Astrocyte (in vitro differentiated cells and primary cell): ENCODE measurements around the gene ACSBG1. TPM values are rescaled to one million over a fixed set of nuclear protein-coding genes. Genes with fewer than 3 reads are reported as not detected.

Source experiments
- DNase-seq: peaks from one replicate; pipeline ENCODE4 v3.0.0-alpha.2; 2010; ENCODE audit warnings: low read depth
- FAIRE-seq: peaks from 2 replicates; lab custom pipeline; 2011; peaks lifted over from hg19 to GRCh38; lab: Jason Lieb, UNC
- H2AFZ ChIP-seq: 2 replicates; pipeline ENCODE4 v1.6.0; 2012; ENCODE audit warnings: low read depth, low read length, inconsistent platforms
- H3K27ac ChIP-seq: 2 replicates; pipeline ENCODE4 v1.5.1; 2011; ENCODE audit warnings: low read depth, low read length, inconsistent platforms
- H3K27me3 ChIP-seq: 2 replicates; pipeline ENCODE4 v1.6.0; 2011; ENCODE audit warnings: low read length, inconsistent platforms; ENCODE audit not compliant: insufficient read depth
- H3K36me3 ChIP-seq: 2 replicates; pipeline ENCODE4 v1.5.1; 2011; ENCODE audit warnings: low read length, inconsistent platforms; ENCODE audit not compliant: insufficient read depth
- H3K4me1 ChIP-seq: 2 replicates; pipeline ENCODE4 v1.5.1; 2011; ENCODE audit warnings: low read length, inconsistent platforms; ENCODE audit not compliant: insufficient read depth
- H3K4me2 ChIP-seq: 2 replicates; pipeline ENCODE4 v1.6.0; 2012; ENCODE audit warnings: low read length, inconsistent platforms
- H3K4me3 ChIP-seq: 2 replicates; pipeline ENCODE4 v1.5.1; 2011; ENCODE audit warnings: low read depth, mild to moderate bottlenecking, low read length, inconsistent platforms; ENCODE audit not compliant: insufficient read depth
- H3K79me2 ChIP-seq: 2 replicates; pipeline ENCODE4 v1.6.0; 2012; ENCODE audit warnings: mild to moderate bottlenecking, low read length, inconsistent platforms; ENCODE audit not compliant: insufficient read depth
- H3K9ac ChIP-seq: 2 replicates; pipeline ENCODE4 v1.6.0; 2012; ENCODE audit warnings: mild to moderate bottlenecking, low read length, inconsistent platforms
- H3K9me3 ChIP-seq: 2 replicates; pipeline ENCODE4 v1.5.1; 2012; ENCODE audit warnings: low read depth, mild to moderate bottlenecking, low read length, inconsistent platforms; ENCODE audit not compliant: insufficient read depth
- H4K20me1 ChIP-seq: 2 replicates; pipeline ENCODE4 v1.6.0; 2012; ENCODE audit warnings: low read length, inconsistent platforms; ENCODE audit not compliant: insufficient read depth
- H3K27ac Mint-ChIP-seq: one replicate; pipeline ENCODE4 v1.8.0; 2021; ENCODE audit warnings: mild to moderate bottlenecking, mixed read lengths; ENCODE audit not compliant: unreplicated experiment
- H3K27me3 Mint-ChIP-seq: one replicate; pipeline ENCODE4 v1.8.0; 2021; ENCODE audit warnings: low read depth, mixed read lengths; ENCODE audit not compliant: unreplicated experiment
- H3K36me3 Mint-ChIP-seq: one replicate; pipeline ENCODE4 v1.8.0; 2021; ENCODE audit warnings: low read depth, mixed read lengths; ENCODE audit not compliant: unreplicated experiment
- H3K4me1 Mint-ChIP-seq: one replicate; pipeline ENCODE4 v1.8.0; 2021; ENCODE audit warnings: low read depth, mixed read lengths; ENCODE audit not compliant: unreplicated experiment
- H3K4me3 Mint-ChIP-seq: one replicate; pipeline ENCODE4 v1.8.0; 2021; ENCODE audit warnings: mild to moderate bottlenecking, moderate library complexity, mixed read lengths; ENCODE audit not compliant: unreplicated experiment
- H3K9me3 Mint-ChIP-seq: one replicate; pipeline ENCODE4 v1.8.0; 2021; ENCODE audit warnings: mild to moderate bottlenecking, mixed read lengths; ENCODE audit not compliant: unreplicated experiment
- EZH2 ChIP-seq: IDR thresholded peaks from 2 replicates; pipeline ENCODE4 v1.6.1; 2012; ENCODE audit warnings: mild to moderate bottlenecking, low read length, inconsistent platforms; ENCODE audit not compliant: insufficient read depth
- total RNA-seq: library from RNA; stranded (reverse); gene quantifications from 2 replicates; pipeline ENCODE4 v1.2.1, GENCODE V29; 2021
- TF ChIP-seq, protein P1 (sequence below): IDR thresholded peaks from 2 replicates; pipeline ENCODE4 v1.5.1; 2011; ENCODE audit warnings: low read depth, mild to moderate bottlenecking, inconsistent platforms, low read length, moderate library complexity; ENCODE audit not compliant: insufficient read depth

The ACSBG1 gene
- total RNA-seq, 1 donor from 2014 or later = not detected

DNA sequence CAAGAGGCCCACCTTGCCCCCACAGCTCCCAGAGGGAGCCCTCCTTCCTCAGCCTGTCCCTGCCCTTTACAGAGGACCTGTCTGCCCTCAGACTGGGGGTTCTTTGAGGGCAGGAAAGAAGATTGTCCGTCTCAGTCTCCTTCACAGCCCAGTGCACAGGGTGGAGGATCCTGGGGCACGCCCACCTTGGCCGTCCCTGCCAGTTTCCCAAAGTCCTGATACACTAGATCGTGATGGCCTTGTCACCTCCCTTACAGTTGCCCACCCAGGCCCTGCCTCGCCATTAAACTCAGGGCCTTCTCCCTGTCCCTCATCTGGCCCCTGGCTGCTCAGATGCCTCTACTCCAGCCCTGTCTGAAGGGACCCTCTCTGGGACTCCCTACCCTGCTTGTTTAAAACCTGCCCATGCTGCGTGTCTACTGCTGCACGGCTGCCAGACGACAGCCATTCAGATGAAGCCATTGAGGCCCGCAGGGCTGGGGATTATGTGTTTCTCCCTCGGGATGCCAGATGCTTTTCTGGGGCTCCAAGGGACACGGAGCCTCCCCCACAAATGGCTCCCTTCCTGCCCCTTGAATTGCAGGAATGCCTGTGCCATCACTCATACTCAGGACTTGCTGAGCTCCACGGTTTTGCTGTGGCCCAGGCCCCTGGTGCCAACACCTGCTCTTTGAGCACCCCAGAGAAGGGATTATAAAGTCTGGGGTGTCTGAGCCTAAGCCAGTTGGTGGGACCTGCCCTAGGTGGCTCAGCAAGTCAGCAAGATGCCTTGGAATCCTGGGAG, 27.8 kb downstream of the ACSBG1 start:
- FAIRE-seq (no peak), DNase-seq (peak; percentile 26)
- Histone ChIP-seq H3K36me3 (no peaks in the 10 kb centered on the region), H3K9ac (no peak overlapping the region), H3K4me3 (no peak overlapping the region), H2AFZ (peak overlapping the region; percentile 27), H3K4me1 (peaks cover 11% of the 10 kb centered on the region), H3K4me2 (peak overlapping the region; percentile 46), H3K9me3 (no peaks in the 10 kb centered on the region), H3K27me3 (peaks cover 8% of the 10 kb centered on the region), H3K27ac (no peak overlapping the region), H3K79me2 (no peaks in the 10 kb centered on the region), H4K20me1 (no peaks in the 10 kb centered on the region)
- Mint-ChIP-seq H3K4me1 (peaks cover 10% of the 10 kb centered on the region), H3K27ac (no peak overlapping the region), H3K36me3 (no peaks in the 10 kb centered on the region), H3K4me3 (no peak overlapping the region), H3K9me3 (no peaks in the 10 kb centered on the region), H3K27me3 (peaks cover 19% of the 10 kb centered on the region)
- no peak for TF ChIP-seq EZH2
- TF ChIP-seq, protein P1, sequence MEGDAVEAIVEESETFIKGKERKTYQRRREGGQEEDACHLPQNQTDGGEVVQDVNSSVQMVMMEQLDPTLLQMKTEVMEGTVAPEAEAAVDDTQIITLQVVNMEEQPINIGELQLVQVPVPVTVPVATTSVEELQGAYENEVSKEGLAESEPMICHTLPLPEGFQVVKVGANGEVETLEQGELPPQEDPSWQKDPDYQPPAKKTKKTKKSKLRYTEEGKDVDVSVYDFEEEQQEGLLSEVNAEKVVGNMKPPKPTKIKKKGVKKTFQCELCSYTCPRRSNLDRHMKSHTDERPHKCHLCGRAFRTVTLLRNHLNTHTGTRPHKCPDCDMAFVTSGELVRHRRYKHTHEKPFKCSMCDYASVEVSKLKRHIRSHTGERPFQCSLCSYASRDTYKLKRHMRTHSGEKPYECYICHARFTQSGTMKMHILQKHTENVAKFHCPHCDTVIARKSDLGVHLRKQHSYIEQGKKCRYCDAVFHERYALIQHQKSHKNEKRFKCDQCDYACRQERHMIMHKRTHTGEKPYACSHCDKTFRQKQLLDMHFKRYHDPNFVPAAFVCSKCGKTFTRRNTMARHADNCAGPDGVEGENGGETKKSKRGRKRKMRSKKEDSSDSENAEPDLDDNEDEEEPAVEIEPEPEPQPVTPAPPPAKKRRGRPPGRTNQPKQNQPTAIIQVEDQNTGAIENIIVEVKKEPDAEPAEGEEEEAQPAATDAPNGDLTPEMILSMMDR = no peak

- peaks cover 24% of the 10 kb centered on the region for H3K27me3 Mint-ChIP-seq
Measured at GRCh38 chr15:78205856-78206255, 28.5 kb downstream of the ACSBG1 start.

More at GRCh38 chr15:78205856-78206255, 28.5 kb downstream of the ACSBG1 start:
- no peaks in the 10 kb centered on the region for H3K79me2 ChIP-seq
- DNase-seq (no peak), FAIRE-seq (no peak)
- no peak overlapping the region for H3K4me3 ChIP-seq
- TF ChIP-seq, protein P1 = no peak
- TF ChIP-seq EZH2 = no peak
- no peaks in the 10 kb centered on the region for H3K9me3 ChIP-seq
- H4K20me1 ChIP-seq = no peaks in the 10 kb centered on the region
- Mint-ChIP-seq H3K36me3 (no peaks in the 10 kb centered on the region), H3K9me3 (no peaks in the 10 kb centered on the region), H3K4me3 (no peak overlapping the region), H3K27ac (no peak overlapping the region), H3K4me1 (peaks cover 10% of the 10 kb centered on the region)
- no peak overlapping the region for H3K9ac ChIP-seq
- no peak overlapping the region for H3K4me2 ChIP-seq
- peaks cover 11% of the 10 kb centered on the region for H3K4me1 ChIP-seq
- H3K36me3 ChIP-seq = no peaks in the 10 kb centered on the region
- H2AFZ ChIP-seq = no peak overlapping the region
- H3K27me3 ChIP-seq = peaks cover 8% of the 10 kb centered on the region
- H3K27ac ChIP-seq = no peak overlapping the region
